Skin epidermis (tissue), 12 donors: ENCODE data around the gene ABHD14A.

ENCODE experiments used
- H3K27ac ChIP-seq, 21 experiments: fragments of 200-600 bp; sonication (generic) in 11 of 21; one replicate each; pipeline ENCODE4 v1.5.0; 2020; ENCODE audit warnings: mild to moderate bottlenecking in 3 of 21, inconsistent platforms in 2 of 21, moderate library complexity in 2 of 21
- H3K4me3 ChIP-seq, 7 experiments: fragments of 200-600 bp; sonication (generic) in 2 of 7; one replicate each; pipeline ENCODE4 v1.5.0; 2020; ENCODE audit warnings: inconsistent platforms in 2 of 7, mild to moderate bottlenecking in 2 of 7, moderate library complexity in 1 of 7

Gene ABHD14A

GRCh38 chr3:51940648-51941462, 34.0 kb upstream of the ABHD14A start:
- Histone ChIP-seq H3K27ac (peak overlapping the region in 18 of 21 experiments; percentile 37 to 94 (median 78)), H3K4me3 (peak overlapping the region; percentile 56 to 94 (median 68))

- Histone ChIP-seq H3K27ac (peak overlapping the region in 18 of 21 experiments; percentile 37 to 94 (median 78)), H3K4me3 (peak overlapping the region; percentile 56 to 94 (median 68))
These were observed 33.4 kb upstream of the ABHD14A start for GRCh38 chr3:51941463-51941797.

GRCh38 chr3:51941798-51942602, 32.9 kb upstream of the ABHD14A start, which contains the start of the genes PARP3 and RRP9:
TSS of gene PARP3 (plus strand) at chr3:51942363. CDS start at chr3:51943356, 993 bp downstream.
TSS of gene RRP9 (minus strand) at chr3:51941904. CDS start at chr3:51941867, 37 bp downstream.
- H3K4me3 ChIP-seq = peak within 1 kb of the TSS; percentile 56 to 94 (median 68)
- H3K27ac ChIP-seq = peak within 1 kb of the TSS; percentile 68 to 97 (median 90)

GRCh38 chr3:51942603-51943450, 32.0 kb upstream of the ABHD14A start:
- Histone ChIP-seq H3K27ac (peak overlapping the region; percentile 68 to 97 (median 90)), H3K4me3 (peak overlapping the region; percentile 46 to 94 (median 56))

DNA sequence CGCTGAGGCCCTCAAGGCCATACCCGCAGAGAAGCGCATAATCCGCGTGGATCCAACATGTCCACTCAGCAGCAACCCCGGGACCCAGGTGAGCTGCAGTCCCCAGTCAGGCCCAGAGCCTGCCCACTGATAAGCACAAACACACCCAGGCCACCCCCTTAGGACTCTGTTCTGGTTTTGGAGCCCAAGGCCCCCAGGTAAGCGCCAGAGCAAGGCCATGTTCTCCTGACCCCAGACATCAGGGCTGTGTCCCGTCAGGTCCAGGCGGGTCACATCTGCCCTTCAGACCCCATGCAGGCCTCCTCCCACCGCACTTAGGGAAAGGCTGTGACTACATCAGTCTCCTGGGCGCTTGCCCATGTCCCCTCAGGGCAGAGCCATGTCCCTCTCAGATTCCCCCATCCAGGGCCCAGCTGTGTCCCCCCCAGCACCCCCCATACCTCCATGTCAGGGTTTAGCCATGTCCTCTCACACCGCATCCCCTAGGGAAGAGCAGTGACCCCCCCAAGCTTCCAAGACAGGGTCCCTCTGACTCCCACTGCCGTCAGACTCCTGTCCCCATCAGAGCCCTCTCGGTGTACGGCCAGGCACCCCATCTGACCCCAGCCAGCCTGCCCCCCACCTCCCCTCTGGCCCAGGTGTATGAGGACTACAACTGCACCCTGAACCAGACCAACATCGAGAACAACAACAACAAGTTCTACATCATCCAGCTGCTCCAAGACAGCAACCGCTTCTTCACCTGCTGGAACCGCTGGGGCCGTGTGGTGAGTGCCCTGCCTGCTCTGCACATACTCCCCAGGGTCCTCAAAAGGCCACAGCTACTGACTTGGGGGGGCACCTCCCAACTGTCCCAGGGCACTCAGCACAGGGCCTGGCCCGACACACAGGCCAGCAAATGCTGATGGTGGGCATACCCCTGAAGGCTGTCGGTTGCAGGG, 31.1 kb upstream of the ABHD14A start:
- Histone ChIP-seq H3K27ac (peak overlapping the region in 18 of 21 experiments; percentile 79 to 97 (median 90)), H3K4me3 (peak overlapping the region in 1 of 7 experiments; percentile 56)

GRCh38 chr3:51944451-51945021, 30.3 kb upstream of the ABHD14A start:
- Histone ChIP-seq H3K27ac (no peak overlapping the region), H3K4me3 (no peak overlapping the region)

DNA sequence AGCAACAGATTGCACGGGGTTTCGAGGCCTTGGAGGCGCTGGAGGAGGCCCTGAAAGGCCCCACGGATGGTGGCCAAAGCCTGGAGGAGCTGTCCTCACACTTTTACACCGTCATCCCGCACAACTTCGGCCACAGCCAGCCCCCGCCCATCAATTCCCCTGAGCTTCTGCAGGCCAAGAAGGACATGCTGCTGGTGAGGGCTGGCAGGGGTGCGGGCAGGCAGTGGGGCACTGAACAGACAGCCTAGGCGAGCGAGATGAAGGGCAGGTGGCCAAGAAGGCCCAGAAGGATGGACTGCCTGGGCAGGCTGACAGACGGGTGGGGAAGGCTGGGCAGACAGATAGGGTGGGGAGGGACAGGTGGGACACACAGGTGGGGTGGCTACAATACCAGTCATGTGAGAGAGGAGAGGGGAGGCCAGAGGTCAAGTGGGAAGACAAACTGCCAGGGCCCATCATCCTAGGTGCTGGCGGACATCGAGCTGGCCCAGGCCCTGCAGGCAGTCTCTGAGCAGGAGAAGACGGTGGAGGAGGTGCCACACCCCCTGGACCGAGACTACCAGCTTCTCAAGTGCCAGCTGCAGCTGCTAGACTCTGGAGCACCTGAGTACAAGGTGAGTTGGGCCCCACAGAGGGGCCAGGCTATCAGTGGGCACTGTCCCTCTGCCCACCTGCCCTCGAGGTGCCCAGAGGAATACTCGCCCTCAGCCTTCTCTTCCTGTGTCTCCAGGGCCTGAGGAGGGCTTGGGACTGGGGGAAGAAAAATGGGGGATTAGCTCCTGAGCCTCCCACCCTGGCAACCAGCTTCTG, 29.6 kb upstream of the ABHD14A start:
- H3K4me3 ChIP-seq = no peak overlapping the region
- H3K27ac ChIP-seq = no peak overlapping the region

DNA sequence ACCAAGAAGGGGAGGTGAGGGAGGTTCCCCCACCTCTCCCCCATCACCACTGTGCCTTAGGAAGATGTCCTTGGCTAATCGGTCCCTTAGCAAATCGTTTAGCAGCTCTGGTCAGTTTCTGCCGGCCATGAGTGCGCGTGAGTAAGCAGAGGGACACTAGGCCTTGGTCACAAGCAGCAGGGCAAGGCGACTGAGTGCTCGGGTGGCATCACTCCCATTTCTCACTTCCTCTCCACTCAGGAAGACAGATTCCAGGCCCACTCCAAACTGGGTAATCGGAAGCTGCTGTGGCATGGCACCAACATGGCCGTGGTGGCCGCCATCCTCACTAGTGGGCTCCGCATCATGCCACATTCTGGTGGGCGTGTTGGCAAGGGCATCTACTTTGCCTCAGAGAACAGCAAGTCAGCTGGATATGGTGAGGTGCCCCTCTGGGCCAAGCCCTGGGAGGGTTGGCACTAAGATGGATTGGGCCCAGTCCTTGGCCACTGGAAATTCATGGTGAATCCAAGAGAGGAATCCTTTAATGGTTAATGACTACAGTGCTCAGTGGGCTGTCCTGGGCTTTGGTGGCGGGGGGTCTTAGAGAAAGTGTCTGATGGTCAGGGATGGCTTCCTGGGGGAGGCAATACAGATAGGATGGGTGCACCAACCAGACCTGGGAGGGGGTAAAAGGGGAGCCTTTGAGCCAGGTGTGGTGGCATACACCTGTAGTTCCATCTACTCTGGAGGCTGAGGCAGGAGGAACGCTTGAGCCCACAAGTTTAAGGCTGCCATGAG, 28.7 kb upstream of the ABHD14A start:
- Histone ChIP-seq H3K27ac (no peak overlapping the region), H3K4me3 (no peak overlapping the region)

- H3K27ac ChIP-seq = no peak overlapping the region
- H3K4me3 ChIP-seq = no peak overlapping the region
These were observed 28.1 kb upstream of the ABHD14A start for GRCh38 chr3:51946796-51947195.

DNA sequence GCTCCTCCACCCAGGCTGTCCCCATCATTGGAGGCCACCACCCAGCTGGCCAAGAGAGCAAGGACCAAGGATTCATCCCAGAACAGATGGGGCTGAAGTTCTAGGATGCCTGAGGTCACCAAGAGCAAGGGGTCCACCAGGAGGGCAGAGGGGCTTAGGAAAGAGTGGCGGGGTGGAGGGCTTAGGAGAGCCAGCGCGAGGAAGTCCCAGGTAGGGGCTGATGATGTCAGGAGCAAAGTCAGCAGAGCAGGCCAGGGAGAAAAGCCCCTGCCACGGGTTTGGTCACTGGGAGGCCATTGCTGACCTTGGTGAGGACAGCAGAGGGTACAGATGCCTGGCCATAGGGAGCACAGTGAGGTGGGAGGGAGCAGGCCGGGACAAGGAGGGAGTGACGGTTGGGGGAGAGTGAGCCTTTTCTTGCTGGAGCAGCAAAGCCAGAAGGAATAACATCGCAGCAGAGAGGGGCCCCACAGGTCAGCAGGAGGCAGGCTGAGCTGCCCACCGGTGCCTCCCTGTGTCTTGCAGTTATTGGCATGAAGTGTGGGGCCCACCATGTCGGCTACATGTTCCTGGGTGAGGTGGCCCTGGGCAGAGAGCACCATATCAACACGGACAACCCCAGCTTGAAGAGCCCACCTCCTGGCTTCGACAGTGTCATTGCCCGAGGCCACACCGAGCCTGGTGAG, 27.5 kb upstream of the ABHD14A start:
- Histone ChIP-seq H3K27ac (no peak overlapping the region), H3K4me3 (no peak overlapping the region)

GRCh38 chr3:51948016-51948580, 26.8 kb upstream of the ABHD14A start:
- H3K27ac ChIP-seq = no peak overlapping the region

DNA sequence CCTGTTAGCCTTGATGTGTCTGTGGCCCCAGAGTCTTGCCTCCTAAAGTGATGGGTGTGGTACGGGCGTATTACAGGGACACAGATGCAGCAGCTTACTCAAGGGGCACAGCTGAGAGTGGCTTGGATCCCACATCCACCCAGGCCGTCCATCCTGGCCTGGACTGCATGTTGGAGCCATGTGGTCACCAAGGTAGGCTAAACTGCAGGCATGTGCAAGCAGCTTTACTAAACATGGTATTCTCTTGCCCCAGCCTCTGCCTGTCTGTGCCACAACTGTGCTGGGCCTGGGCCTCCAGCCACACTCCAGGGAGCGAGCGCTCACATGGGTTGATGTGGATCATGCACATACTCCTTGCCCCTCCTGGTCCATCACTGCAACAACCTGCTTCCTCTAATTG, 25.7 kb upstream of the ABHD14A start:
- H3K4me3 ChIP-seq = no peak overlapping the region

More at GRCh38 chr3:51948016-51948580, 26.8 kb upstream of the ABHD14A start:
- no peak overlapping the region for H3K4me3 ChIP-seq

DNA sequence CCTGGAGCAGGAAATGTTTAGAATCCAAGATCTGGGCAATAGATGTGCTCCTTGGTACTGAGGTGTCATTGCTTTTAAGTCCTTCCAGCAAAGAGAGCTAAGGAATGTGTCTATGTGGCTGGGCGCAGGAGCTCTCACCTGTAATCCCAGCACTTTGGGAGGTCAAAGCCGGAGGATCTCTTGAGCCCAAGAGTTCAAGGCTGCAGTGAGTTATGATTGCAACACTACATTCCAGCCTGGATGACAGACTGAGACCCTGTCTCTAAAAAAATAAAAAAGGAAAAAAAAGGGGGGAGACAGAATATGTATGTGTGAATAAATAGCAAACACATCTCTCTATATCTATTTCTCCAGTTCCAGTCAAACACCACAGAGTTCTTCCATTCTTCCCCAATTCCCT, 24.0 kb upstream of the ABHD14A start:
- no peak overlapping the region for H3K4me3 ChIP-seq
- no peak overlapping the region for H3K27ac ChIP-seq

More for the DNA sequence above, 25.7 kb upstream of the ABHD14A start:
- no peak overlapping the region for H3K27ac ChIP-seq

- no peak overlapping the region for H3K27ac ChIP-seq
These were observed 21.4 kb upstream of the ABHD14A start for GRCh38 chr3:51953445-51953844.

DNA sequence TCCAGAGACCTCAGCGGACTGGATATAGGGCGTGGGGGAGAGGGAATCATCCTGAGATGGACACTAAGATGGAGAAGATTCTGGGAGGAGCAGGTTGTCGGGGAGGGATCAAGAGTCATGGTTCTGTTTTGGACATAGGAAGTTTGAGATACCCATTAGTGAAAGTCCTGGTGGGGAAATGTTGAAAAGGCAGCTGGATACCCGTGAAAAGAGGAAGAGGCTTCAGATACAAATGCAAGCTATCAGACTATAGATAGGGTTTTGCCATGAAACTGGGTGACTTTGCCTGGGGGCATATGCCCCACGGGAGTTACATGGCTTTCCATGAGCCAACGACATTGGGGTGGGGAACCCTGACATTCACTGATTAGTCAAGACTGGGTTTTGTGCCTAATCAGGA, 20.8 kb upstream of the ABHD14A start:
- Histone ChIP-seq H3K4me3 (no peak overlapping the region), H3K27ac (no peak overlapping the region)

More at GRCh38 chr3:51953445-51953844, 21.4 kb upstream of the ABHD14A start:
- no peak overlapping the region for H3K4me3 ChIP-seq

DNA sequence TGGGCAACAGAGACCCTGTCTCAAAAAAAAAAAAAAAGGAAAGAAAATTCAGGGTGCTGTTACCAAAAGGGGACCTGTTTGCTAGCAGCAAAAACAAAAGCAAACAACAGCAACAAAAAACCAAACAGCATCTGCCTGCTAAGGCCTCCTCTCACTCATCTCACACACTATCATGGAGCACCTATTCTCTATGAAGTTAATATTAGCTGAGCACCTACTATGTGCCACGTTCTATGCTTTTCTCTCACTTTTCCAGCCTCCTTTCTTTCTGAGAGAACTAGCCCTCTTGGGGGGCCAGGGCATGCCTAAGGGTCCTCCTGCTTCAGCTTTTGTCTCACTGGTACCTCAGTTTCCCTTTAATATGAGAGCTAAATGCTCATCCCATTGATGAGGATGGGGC, 20.2 kb upstream of the ABHD14A start:
- H3K4me3 ChIP-seq = no peak overlapping the region
- no peak overlapping the region for H3K27ac ChIP-seq
